Measurements from ENCODE around the gene ZZZ3.

DNA sequence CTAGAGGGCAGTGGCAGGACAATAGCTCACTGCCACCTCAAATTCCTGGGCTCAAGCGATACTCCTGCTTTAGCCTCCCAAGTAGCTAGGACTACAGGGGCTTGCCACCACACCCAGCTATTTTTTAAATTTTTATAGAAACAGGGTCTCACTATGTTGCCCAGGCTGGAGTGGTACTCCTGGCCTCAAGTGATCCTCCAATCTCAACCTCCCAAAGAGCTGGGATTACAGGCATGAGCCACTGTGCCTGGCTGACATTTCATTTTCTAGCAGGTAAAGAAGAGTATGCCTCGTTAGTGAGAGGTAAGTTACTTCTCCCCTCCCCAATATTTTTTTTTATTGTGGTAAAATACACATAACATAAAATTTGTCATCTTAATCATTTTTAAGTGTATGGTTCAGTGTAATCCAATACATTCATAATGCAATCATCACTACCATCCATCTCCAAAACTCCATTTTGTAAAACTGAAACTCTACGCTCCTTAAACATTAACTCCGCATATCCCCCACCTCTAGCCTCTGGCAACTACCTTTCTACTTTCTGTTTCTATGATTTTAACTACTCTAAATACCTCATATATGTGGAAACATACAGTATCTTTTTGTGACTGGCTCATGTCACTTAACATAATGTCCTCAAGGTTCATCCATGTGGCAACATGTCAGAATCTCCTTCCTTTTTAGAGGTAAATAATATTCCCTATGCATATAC, 22.4 kb downstream of the ZZZ3 start:
- TF ChIP-seq, protein P1, sequence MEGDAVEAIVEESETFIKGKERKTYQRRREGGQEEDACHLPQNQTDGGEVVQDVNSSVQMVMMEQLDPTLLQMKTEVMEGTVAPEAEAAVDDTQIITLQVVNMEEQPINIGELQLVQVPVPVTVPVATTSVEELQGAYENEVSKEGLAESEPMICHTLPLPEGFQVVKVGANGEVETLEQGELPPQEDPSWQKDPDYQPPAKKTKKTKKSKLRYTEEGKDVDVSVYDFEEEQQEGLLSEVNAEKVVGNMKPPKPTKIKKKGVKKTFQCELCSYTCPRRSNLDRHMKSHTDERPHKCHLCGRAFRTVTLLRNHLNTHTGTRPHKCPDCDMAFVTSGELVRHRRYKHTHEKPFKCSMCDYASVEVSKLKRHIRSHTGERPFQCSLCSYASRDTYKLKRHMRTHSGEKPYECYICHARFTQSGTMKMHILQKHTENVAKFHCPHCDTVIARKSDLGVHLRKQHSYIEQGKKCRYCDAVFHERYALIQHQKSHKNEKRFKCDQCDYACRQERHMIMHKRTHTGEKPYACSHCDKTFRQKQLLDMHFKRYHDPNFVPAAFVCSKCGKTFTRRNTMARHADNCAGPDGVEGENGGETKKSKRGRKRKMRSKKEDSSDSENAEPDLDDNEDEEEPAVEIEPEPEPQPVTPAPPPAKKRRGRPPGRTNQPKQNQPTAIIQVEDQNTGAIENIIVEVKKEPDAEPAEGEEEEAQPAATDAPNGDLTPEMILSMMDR (conservative IDR thresholded peaks at IDR 0.05; ENCODE audit: low read length): no peak
- no peak for TF ChIP-seq EZH2phosphoT487 (IDR thresholded peaks at IDR 0.05; ENCODE audit: borderline replicate concordance, low read depth, low read length)

Data from OCI-LY7 (cell line).